Dedifferentiated amniotic fluid mesenchymal stem cell (primary cell): ENCODE data around the gene DHX40.
"Not testable (repeated sequence)": the region's sequence is repeated elsewhere in the genome, so short reads cannot be mapped to it uniquely, and the experiment has no call there.

Experiments used
- DNase-seq: peaks from one replicate; pipeline ENCODE4 v3.0.0-alpha.2; 2016; ENCODE audit errors: extremely low spot score

The DHX40 gene, protein sequence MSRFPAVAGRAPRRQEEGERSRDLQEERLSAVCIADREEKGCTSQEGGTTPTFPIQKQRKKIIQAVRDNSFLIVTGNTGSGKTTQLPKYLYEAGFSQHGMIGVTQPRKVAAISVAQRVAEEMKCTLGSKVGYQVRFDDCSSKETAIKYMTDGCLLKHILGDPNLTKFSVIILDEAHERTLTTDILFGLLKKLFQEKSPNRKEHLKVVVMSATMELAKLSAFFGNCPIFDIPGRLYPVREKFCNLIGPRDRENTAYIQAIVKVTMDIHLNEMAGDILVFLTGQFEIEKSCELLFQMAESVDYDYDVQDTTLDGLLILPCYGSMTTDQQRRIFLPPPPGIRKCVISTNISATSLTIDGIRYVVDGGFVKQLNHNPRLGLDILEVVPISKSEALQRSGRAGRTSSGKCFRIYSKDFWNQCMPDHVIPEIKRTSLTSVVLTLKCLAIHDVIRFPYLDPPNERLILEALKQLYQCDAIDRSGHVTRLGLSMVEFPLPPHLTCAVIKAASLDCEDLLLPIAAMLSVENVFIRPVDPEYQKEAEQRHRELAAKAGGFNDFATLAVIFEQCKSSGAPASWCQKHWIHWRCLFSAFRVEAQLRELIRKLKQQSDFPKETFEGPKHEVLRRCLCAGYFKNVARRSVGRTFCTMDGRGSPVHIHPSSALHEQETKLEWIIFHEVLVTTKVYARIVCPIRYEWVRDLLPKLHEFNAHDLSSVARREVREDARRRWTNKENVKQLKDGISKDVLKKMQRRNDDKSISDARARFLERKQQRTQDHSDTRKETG

DNA sequence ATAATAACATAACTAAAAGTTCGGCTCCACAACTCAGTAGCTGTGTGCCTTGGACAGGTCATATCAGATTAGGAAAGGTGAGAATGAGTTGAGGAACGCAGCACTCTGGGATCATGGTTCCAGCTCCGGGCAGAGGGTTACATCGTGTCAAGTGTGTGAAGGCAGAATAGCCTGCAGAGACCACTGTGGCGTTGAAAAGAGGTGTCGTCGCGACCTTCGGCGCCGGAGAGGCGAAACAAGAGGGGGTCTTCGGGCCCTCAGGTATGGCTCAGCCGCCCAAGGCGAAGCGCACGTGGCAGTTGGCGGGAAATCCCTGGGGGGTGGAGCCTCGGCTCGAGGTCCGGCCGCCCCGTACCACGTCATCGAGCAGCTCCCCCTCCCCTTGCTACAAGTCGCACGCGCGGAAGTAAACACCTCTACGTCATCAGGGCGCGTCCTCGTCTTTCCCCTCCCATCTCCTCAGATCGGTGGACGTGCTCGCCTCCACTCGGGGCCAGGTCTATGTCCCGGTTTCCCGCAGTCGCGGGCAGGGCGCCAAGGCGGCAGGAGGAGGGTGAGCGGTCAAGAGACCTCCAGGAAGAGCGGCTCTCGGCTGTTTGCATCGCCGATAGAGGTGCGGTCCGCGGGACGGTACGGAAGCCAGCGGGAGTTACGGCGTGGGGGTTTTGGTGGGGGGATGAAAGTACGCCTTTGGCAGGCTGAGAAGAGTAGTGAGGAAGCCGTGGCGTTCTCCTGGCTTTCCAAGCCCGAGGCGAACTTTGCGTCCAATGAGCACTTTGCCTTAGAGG lies at the start of gene DHX40:
Gene DHX40, plus strand, starts transcription at position 440 of the 788 bp plus-strand sequence. Its CDS starts 62 bp downstream, at position 502.
- peak; percentile 96 for DNase-seq

DNA sequence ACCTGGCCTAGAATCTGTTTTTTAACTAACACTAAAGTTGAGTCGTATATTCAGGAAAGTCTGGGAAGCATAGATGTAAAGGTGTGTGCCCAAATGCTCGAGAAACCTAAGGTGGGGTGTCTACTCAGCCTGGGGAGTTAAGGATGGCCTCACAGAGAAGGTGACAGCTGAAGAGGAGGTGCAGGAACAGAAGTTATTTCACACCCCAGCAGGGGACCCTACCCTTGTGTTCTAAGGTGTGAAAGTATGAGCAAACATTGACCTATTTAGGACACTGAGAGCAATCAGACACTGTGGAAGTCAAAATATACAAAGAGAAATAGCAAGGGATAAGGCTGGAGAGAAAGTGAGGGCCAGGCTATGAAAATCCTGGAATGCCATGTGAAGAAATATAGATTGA lies 49.0 kb upstream of the DHX40 start:
- DNase-seq = no peak

DNA sequence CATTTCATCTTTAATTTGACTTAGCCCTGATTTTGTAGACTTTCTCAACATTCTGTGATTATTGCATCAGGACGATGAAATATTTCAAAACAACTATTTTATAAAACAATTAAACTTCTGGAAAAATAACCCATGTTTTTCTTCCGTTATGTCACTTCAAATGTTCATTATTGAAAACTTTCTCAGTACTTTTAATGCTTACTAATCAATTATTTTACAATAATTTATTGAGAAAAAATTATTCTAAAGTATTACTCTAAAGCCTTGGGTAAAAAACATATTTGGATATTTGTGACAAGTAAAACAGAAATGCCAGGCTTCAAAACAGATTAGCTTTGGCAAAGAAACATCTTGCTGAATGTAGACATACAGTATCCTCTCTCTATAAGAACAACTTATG lies 46.3 kb upstream of the DHX40 start:
- no peak for DNase-seq

DNA sequence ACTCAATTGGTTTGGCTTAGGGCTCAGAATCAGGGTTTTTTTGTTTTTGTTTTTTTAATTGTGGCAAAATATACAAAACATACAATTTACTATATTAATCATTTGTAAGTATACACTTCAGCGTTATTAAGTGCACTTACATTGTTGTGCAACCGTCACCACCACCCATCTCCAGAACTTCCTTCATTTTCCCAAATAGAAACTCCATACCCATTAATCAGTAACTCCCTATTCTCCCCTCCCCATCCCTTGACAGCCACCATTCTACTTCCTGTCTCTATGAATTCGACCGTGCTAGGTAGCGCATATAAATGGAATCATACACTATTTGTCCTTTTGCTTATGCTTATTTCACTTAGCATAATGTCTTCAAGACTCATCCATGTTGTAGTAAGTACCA lies 45.2 kb upstream of the DHX40 start:
- no peak for DNase-seq

GRCh38 chr17:59521465-59522126 lies 43.8 kb upstream of the DHX40 start:
- DNase-seq = peak; percentile 36

DNA sequence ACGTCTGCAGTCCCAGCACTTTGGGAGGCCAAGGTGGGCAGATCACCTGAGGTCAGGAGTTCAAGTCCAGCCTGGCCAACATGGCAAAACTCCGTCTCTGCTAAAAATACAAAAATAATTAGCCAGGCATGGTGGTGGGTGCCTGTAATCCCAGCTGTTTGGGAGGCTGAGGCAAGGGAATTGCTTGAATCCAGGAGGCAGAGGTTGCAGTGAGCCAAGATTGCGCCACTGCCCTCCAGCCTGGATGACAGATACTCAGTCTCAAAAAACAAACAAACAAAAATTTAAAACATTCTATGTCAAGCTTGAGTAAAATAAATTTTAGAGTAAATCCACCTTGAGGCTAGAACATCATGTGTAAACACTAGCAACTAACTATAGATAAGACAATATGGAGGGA lies 40.5 kb upstream of the DHX40 start:
- DNase-seq = not testable (repeated sequence)

DNA sequence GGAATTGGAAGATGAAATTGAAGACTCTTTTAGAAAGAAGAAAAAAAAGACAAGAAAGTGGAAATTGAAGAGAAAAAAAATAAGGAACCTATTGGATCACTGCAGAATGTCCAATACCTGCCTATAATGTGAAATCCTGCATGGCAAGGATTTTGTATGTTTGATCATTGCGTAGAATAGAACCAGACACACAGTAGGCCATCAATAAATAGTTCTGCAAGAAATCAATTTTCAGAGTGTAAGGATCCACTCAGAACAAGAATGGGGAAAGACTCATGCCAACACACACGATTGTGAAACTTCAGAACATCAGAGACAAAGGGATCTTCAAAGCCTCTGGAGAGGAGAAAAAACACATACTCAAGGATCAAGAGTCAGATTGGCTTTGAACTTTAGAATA lies 39.7 kb upstream of the DHX40 start:
- DNase-seq = no peak

- DNase-seq = no peak
These were observed 39.0 kb upstream of the DHX40 start for GRCh38 chr17:59526451-59526850.

DNA sequence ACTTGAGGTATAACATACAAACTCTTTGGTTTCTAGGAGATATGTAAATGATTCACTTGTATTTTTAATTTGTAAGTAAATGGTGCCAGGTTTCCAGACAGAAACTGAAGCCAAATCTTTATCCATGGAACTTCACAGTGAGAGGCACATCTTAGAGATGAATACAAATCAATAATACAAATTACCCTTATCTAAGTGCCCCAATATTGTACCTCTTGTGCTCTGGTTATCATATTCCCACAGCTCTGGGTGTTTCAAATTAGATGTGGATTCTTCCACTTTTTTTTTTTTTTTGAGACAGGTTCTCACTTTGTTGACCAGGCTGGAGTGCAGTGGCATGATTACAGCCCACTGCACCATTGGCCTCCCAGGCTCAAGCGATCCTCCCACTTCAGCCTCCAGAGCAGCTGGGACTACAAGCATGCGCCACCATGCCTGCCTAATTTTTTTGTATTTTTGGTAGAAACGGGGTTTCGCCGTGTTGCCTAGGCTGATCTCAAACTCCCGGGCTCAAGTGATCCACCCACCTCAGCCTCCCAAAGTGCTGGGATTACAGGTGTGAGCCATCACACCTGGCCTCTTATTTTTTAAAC lies 38.0 kb upstream of the DHX40 start:
- no peak for DNase-seq

GRCh38 chr17:59527931-59528330 lies 37.5 kb upstream of the DHX40 start:
- DNase-seq = no peak

DNA sequence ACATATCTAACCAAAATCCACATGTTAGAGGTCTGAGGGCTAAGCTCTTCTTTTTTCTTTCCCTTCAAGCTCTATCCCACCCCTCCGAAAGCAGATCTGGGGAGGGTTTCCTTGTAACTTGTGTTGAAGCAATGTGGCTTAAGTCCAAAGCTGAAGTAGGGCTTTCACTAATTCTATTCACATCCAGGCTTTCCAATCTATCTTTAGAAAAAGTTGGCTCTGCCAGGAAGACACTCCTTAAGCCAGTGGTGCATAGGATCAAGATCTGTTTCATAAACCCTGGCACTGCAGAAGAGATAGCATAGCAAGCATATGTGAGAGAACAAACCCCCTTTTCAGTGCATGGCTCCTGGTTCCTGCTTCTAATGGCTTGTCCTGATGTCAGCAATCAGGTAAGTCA lies 34.9 kb upstream of the DHX40 start:
- DNase-seq = no peak

DNA sequence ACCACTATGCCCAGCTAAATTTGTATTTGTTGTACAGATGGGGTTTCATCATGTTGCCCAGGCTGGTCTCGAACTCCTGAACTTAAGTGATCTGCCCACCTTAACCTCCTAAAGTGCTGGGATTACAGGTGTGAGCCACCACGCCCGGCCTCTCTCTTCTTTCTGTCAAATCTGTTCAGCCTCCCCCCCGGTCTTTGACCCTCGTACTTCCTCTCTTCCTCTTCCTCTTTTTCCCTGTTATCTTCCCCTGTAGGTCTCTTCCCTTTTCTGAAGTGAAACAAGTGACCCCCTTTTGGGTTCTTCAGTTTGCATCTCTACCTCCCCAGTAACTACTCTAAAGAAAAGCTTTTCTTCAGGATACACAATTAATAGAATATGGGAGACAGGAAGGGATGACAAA lies 31.7 kb upstream of the DHX40 start:
- DNase-seq = no peak

GRCh38 chr17:59534583-59534982 lies 30.8 kb upstream of the DHX40 start:
- no peak for DNase-seq

DNA sequence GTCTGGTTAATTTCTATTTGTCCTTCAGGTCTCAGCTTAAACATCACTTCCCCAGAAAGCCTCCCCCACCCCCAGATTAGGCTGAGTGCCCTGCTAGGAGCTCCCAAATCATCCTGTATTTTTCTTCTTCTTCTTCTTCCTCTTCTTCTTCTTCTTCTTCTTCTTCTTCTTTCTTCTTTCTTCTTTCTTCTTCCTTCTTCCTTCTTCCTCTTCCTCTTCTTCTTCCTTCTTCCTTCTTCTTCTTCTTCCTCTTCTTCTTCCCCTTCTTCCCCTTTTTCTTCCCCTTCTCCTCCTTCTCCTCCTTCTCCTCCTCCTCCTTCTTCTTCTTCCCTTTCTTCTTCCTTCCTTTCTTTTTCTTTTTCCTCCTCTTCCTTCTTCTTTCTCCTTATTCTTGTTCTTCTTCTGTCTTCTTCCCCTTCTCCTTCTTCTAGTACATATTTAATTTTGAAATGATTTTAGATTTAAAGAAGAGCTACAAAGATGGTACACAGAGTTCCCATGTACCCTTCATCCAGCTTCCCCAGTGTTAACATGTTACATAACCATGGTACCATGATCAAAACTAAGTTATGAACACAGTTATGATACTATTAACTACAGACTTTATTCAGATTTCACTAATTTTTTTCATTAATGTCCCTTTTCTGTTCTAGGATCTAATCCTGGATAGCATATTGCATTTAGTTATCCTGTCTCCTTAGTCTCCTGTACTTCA lies 27.1 kb upstream of the DHX40 start:
- DNase-seq = no peak

GRCh38 chr17:59542960-59543635 lies 22.3 kb upstream of the DHX40 start:
- no peak for DNase-seq

DNA sequence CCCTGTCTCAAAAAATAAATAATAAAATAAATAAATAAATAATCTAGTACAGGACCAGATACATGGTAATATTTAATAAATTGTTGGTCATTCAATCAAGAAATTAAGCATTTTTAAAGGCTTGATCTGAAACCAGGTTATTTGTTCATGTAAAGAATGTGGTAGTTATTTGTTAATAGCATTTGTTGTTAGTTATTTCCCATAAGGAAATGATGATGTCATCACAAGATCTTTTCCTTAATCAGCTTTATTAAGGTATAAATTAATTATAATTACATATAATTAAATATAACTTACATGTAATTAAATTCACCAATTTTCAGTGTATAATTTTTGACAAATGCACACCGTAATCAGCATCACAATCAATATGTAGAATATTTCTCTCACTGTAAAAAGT lies 19.5 kb upstream of the DHX40 start:
- DNase-seq = no peak

DNA sequence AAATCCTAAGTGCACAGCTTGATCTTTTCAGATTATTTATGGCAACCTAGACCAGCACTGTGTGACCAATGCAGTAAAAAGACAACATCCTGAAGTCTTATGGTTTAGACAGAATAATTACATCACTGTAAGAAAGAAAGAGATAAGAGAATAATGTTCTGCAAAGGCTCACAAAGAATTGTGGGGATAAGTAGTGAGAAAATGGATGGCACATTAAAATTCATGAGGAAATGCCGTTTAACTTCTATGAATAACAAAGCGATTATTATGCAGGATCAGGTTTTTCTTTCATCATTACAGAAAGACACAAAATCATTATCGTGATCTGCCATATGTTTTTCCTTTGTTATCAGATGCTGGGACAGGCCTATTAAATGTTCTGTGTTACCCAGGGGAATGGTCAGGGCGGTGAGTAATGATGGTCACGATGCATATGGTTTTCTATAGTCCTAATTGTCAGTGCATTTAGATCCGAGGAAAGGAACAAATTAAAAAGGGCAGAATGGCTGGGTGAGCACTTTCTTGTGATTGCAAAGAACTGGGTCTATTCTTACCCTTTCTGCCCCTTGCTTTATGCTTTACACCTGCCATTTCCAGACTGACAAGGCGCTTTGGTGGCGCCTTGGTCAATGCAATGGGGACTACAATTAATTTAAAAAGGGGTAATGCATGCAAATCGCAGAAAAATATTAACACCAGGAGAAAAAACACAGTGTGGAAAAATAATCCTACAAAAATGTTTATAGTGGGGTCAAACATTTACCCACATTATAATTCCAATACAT lies 18.1 kb upstream of the DHX40 start:
- DNase-seq = no peak

DNA sequence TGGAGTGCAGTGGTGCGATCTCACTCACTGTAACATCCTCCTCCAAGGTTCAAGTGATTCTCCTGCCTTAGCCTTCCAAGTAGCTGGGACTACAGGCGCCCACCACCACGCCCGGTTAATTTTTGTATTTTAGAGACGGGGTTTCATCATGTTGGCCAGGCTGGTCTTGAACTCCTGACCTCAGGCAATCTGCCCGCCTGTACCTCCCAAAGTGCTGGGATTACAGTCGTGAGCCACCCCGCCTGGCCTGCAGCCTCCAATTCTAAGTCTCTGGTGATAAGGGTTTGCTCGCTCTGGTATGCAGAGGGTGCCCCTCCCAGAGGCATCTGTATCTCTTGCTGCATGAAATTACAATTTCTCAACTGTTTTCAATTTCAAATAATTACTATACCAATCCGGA lies 16.4 kb upstream of the DHX40 start:
- not testable (repeated sequence) for DNase-seq

DNA sequence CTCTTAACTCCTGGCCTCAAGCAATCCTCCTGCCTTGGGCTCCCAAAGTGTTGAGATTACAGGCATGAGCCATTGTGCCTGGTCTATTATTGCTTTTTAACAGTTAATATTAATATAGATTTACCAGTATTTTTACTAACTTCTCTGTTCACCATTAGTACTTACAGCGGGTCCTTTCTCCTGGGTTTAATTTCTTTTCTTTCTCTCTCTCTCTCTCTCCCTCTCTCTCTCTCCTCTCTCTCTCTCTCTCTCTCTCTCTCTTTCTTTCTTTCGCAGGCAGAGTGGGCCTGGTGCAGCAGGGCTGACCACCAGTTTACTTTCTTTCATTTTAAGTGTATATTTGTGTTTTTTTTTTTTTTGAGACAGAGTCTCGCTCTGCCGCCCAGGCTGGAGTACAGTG lies 14.7 kb upstream of the DHX40 start:
- no peak for DNase-seq
